Adrenal gland (tissue), 12 donors: ENCODE measurements around the gene SLC19A3. TPM values are rescaled to one million over a fixed set of nuclear protein-coding genes. Genes with fewer than 3 reads are reported as not detected.

Experiments
- DNase-seq, 7 donors: peaks; one replicate each; pipeline ENCODE4 v3.0.0-alpha.2; 2019 to 2020
- H3K27ac ChIP-seq, 5 donors: fragments of 200-600 bp; sonication (generic) in 4 of 5; 1 replicate in 3 of 5; 2 replicates in 2 of 5; pipeline versions ENCODE4 v1.5.1 to v1.8.0; 2016 to 2020; ENCODE audit warnings: mild to moderate bottlenecking in 1 of 5
- H3K27me3 ChIP-seq: fragments of 200-600 bp; 2 replicates; pipeline ENCODE4 v1.8.0; 2021
- H3K36me3 ChIP-seq, 2 donors: fragments of 200-600 bp; replicated peaks in 1 of 2; 1 replicate in 1 of 2; 2 replicates in 1 of 2; pipeline versions ENCODE4 v1.5.1 to v1.8.0; 2018 to 2022
- H3K4me1 ChIP-seq, 2 donors: fragments of 200-600 bp; replicated peaks in 1 of 2; 1 replicate in 1 of 2; 2 replicates in 1 of 2; pipeline versions ENCODE4 v1.5.1 to v1.8.0; 2018 to 2021
- H3K4me3 ChIP-seq, 4 donors: fragments of 200-600 bp; sonication (generic) in 3 of 4; one replicate each; pipeline ENCODE4 v1.5.1; 2016 to 2018
- H3K9me3 ChIP-seq, 3 donors: fragments of 200-600 bp; sonication (generic) in 1 of 3; replicated peaks in 1 of 3; 1 replicate in 2 of 3; 2 replicates in 1 of 3; pipeline versions ENCODE4 v1.5.1 to v1.8.0; 2016 to 2021
- POLR2A ChIP-seq, 2 donors: fragments of 450-650 bp; IDR thresholded peaks; one replicate each; pipeline ENCODE4 v1.6.1; 2017; ENCODE audit warnings: antibody characterized with exemption in 2 of 2, mild to moderate bottlenecking in 2 of 2, moderate library complexity in 1 of 2
- WGBS, 4 donors: extraction: QIAGEN DNeasy Blood & Tissue Kit in 2 of 4; methylation state at CpG; one replicate each; pipeline versions ENCODE4 v1.1.5 to v1.1.7; 2013 to 2017; 5-methylcytosine and 5-hydroxymethylcytosine counted together
- intact Hi-C, 2 donors: fragments of 100-400 bp; cut with DNase I; formaldehyde crosslinking; loops; one replicate each; pipeline versions ENCODE4 v1.14.1 to v1.15.0; 2022 to 2023
- polyA plus RNA-seq, 3 donors: library from polyadenylated mRNA; stranded (reverse); fragments of 200-250 nt in 2 of 3; fragments of 350-450 nt in 1 of 3; fragmentation: Illumina TruSeq in 1 of 3; extraction: RNeasy Lipid Tissue Mini Kit (QIAGEN cat#74804) in 1 of 3; gene quantifications; one replicate each; pipeline ENCODE4 v1.2.3, GENCODE V29; 2013 to 2014
- total RNA-seq, 9 donors: library from RNA; depleted of rRNA in 4 of 9; stranded (reverse); fragments of >200 nt in 4 of 9; fragments of 120-200 nt in 1 of 9; fragmentation: NEBNext Ultra II Directional in 1 of 9; extraction: Animal tissue kit (Norgen Biotek cat#: 25700) in 1 of 9; gene quantifications; one replicate each; pipeline versions ENCODE4 v1.1.0 to v1.2.4, GENCODE V29; 2013 to 2023
- TF ChIP-seq, protein P1 (sequence below), 6 experiments: fragments of 450-650 bp in 4 of 6; fragments of 200-600 bp in 2 of 6; sonication (generic) in 1 of 6; IDR thresholded peaks; 1 replicate in 5 of 6; 2 replicates in 1 of 6; pipeline versions ENCODE4 v1.5.1 to v1.8.0; 2016 to 2021; ENCODE audit warnings: antibody characterized with exemption in 6 of 6, mild to moderate bottlenecking in 2 of 6, moderate library complexity in 1 of 6
- donor health status: healthy with polysubstance abuse.
- donor health status: Bipolar disorder and iron deficiency.
- donor health status: DM: yes; HTN: yes; CAD: no.
- donor health status: DM: no; HTN: no; CAD: no.
- donor health status: DM: no; HTN: no; CAD: no.
- donor health status: DM: yes; HTN: yes; CAD: no.

The SLC19A3 gene
- total and polyA plus RNA-seq, 12 donors = 0.18 to 7.9 (median 0.97) TPM; not detected in 1

DNA sequence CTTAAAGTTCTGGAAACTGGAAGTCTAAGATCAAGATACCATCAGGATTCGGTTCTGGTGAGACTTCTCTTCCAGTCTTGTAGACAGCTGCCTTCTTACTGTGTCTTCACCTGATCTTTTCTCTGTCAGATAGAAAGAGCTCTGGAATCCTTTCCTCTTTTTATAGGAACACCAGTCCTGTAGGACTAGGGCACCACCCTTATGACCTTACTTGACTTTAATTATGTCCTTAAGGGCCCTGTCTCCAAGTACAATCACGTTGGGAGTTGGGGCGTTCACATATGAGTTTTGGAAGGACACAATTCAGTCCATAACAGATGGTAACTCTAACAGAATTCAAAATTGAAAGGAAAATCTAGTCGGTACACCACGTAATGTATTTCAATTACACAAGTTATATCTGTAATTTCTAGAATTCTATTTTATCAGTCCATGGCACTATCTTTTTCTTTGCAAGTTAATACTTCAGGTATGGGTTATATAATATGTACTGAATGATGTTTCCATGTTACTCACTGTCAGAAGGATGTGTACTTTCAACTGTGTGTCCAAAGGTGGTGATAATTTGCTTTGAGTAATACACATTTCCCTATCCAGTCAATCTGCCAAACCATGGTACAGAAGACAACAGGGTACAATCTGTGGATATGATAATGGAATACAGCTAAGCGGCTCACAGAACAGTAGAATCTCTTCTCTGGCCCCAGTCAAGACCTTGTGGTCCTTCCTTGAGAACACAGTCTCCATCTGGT, 52.5 kb downstream of the SLC19A3 start:
- Histone ChIP-seq H3K9me3 (no peaks in the 10 kb centered on the region), H3K36me3 (no peaks in the 10 kb centered on the region), H3K27me3 (no peaks in the 10 kb centered on the region), H3K4me3 (no peak overlapping the region), H3K27ac (no peak overlapping the region), H3K4me1 (peaks cover 0 to 9% of the 10 kb centered on the region in 2 donors)
- WGBS, 4 donors = 80 to 91% (median 84%) methylated on average over 6 of the region's 6 CpGs
- TF ChIP-seq, protein P1, sequence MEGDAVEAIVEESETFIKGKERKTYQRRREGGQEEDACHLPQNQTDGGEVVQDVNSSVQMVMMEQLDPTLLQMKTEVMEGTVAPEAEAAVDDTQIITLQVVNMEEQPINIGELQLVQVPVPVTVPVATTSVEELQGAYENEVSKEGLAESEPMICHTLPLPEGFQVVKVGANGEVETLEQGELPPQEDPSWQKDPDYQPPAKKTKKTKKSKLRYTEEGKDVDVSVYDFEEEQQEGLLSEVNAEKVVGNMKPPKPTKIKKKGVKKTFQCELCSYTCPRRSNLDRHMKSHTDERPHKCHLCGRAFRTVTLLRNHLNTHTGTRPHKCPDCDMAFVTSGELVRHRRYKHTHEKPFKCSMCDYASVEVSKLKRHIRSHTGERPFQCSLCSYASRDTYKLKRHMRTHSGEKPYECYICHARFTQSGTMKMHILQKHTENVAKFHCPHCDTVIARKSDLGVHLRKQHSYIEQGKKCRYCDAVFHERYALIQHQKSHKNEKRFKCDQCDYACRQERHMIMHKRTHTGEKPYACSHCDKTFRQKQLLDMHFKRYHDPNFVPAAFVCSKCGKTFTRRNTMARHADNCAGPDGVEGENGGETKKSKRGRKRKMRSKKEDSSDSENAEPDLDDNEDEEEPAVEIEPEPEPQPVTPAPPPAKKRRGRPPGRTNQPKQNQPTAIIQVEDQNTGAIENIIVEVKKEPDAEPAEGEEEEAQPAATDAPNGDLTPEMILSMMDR (IDR thresholded peaks at IDR 0.05) = no peak
- no peak for TF ChIP-seq POLR2A (IDR thresholded peaks at IDR 0.05)
- no peak for DNase-seq
- intact Hi-C loops = no loop called here

DNA sequence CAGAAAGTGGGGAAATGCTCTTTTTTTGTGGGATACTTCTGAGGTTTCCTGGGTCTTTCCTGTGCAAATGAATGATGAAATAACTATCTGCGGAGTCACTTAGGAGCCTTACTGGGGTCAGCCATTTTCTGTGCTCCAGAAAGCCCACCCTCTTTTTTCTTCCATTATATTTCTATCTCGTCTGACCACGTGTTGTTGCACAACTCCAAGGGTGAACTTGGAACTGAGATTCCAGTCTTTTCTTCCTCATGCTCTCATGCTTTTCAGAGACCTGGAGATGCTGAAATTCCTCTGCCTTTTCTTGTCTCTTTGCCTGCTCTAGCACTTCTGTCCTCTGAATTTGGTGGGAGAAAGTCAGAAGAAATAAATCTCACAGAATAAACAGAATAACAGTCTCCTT, 56.0 kb downstream of the SLC19A3 start:
- Histone ChIP-seq H3K9me3 (no peaks in the 10 kb centered on the region), H3K36me3 (no peaks in the 10 kb centered on the region), H3K4me3 (no peak overlapping the region), H3K27me3 (no peaks in the 10 kb centered on the region), H3K4me1 (peaks cover 0 to 12% of the 10 kb centered on the region in 2 donors), H3K27ac (no peak overlapping the region)
- TF ChIP-seq, protein P1 (IDR thresholded peaks at IDR 0.05) = no peak
- TF ChIP-seq POLR2A (IDR thresholded peaks at IDR 0.05) = no peak
- 38 to 44% (median 44%) methylated on average over 3 of the region's 3 CpGs for WGBS, 4 donors
- intact Hi-C loops = no loop called here
- no peak for DNase-seq

DNA sequence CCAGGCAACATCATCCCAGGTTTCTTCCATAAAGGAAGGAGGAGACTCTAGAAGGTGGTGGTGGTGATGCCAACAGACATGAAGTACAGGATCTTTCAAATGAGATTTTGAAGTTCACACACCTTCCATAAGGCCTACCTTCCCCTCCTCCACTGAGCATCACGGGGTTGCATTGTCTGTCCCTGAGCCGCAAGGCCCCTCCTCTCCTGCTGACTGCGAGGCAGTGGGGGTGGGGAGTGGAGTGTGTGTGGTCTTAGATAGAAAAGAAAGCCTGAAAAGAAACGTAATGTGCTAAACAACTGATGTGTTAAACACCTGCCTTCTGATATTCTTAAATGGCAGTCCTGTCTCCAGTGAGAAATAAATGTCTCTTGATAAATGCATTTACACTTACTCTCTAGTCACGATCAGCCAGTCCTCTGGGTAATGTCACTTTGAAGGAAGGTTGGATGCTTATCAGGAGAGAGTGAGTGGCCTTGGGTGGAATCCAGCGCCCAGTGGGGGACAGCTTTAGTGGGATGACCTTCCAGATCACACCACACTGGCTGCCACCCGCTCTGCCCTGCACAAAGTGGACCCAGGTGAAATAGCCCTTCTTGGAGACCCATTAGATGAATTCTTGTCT, 56.7 kb downstream of the SLC19A3 start:
- intact Hi-C loops = no loop called here
- no peak for TF ChIP-seq POLR2A (IDR thresholded peaks at IDR 0.05)
- TF ChIP-seq, protein P1 (IDR thresholded peaks at IDR 0.05) = no peak
- 16 to 29% (median 26%) methylated on average over 7 of the region's 7 CpGs for WGBS, 4 donors
- Histone ChIP-seq H3K36me3 (no peaks in the 10 kb centered on the region), H3K4me1 (peaks cover 0 to 12% of the 10 kb centered on the region in 2 donors), H3K27me3 (no peaks in the 10 kb centered on the region), H3K9me3 (no peaks in the 10 kb centered on the region), H3K4me3 (no peak overlapping the region), H3K27ac (no peak overlapping the region)
- peak in 1 of 7 donors; percentile 19 for DNase-seq

DNA sequence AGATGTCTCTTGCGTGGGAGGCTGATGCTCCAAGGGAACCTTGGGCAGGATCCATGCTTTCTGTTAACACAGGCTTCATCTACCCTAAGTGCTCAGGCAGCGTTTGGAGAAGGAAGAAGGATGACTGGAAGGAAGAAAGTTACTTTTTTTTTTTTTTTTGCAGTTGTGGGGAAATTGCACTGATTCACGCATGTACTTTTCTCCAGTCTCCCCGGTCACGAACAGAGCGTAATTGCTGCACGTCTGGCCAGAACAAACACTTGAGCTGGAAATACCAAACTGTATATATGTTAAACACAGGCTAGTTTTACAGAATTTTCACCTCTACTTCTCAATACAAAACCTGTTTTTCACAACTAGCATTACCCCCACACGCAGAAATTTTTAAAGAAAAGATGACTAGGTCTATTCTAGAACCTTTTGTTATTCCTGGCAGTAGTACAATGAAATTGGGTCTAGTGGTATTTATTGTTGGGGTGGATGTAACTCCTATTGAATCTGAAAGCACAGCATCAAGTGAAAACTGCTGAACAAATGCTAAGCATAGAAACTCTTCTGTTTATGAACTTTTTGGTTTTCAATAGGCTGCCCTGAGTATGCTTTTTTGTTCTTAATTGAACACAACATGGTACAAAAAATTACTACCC, 60.5 kb downstream of the SLC19A3 start:
- no peaks in the 10 kb centered on the region for H3K9me3 ChIP-seq
- no peak for DNase-seq
- H3K27ac ChIP-seq = no peak overlapping the region
- no peaks in the 10 kb centered on the region for H3K36me3 ChIP-seq
- peaks cover 0 to 17% of the 10 kb centered on the region in 2 donors for H3K4me1 ChIP-seq
- H3K4me3 ChIP-seq = no peak overlapping the region
- 66 to 81% (median 76%) methylated on average over 8 of the region's 8 CpGs for WGBS, 4 donors
- H3K27me3 ChIP-seq = no peaks in the 10 kb centered on the region
- intact Hi-C loops = loop anchor here (5.0 to 10.0 kb wide), 2 partner anchors 107 to 110 kb away; no protein-coding TSS in a partner anchor
- TF ChIP-seq POLR2A (IDR thresholded peaks at IDR 0.05) = no peak
- TF ChIP-seq, protein P1 (IDR thresholded peaks at IDR 0.05) = no peak
